Caco-2 (cell line): ENCODE results near the gene TNPO2. TPM values are rescaled to one million over a fixed set of nuclear protein-coding genes. Genes with fewer than 3 reads are reported as not detected.
A peak's percentile ranks its signal among the peaks of the same experiment; 100 is the strongest.

Experiments used
- BruUV-seq: library from RNA; stranded (reverse); fragments of 400-500 nt; replicated peaks from 2 replicates; lab custom pipeline; 2021; lab: Mats Ljungman, UMichigan
- CTCF ChIA-PET: fragments of 300-600 bp; sonication (Branson Sonifier 250); formaldehyde crosslinking; loops from one replicate; lab custom pipeline; 2022; ENCODE audit warnings: antibody characterized with exemption; lab: Charles Lee
- POLR2A ChIA-PET: fragments of 300-600 bp; sonication (Branson Sonifier 250); formaldehyde crosslinking; loops from one replicate; lab custom pipeline; 2022; ENCODE audit warnings: antibody characterized with exemption; lab: Charles Lee
- DNase-seq, 2 experiments: peaks; one replicate each; pipeline versions ENCODE4 v3.0.0 to v3.0.0-alpha.2; 2020 to 2022
- H3K27me3 ChIP-seq: replicated peaks from 2 replicates; pipeline ENCODE4 v1.6.0; 2011; ENCODE audit warnings: low read length; ENCODE audit not compliant: control insufficient read depth, insufficient read depth
- H3K36me3 ChIP-seq: 2 replicates; pipeline ENCODE4 v1.5.1; 2011; ENCODE audit warnings: low read length; ENCODE audit not compliant: control insufficient read depth, insufficient read depth
- H3K4me1 ChIP-seq: fragments of 250-450 bp; sonication (Bioruptor Pico); 2 replicates; pipeline ENCODE4 v1.5.1; 2020; ENCODE audit warnings: mild to moderate bottlenecking
- H3K4me3 ChIP-seq: 2 replicates; pipeline ENCODE4 v1.5.1; 2011; ENCODE audit warnings: low read depth, mild to moderate bottlenecking, control low read depth, low read length
- H3K9me3 ChIP-seq: fragments of 250-450 bp; sonication (Bioruptor Pico); 2 replicates; pipeline ENCODE4 v1.5.1; 2020; ENCODE audit warnings: mild to moderate bottlenecking, moderate library complexity
- H3K27ac Mint-ChIP-seq: one replicate; pipeline ENCODE4 v1.8.0; 2022; ENCODE audit warnings: mixed read lengths; ENCODE audit not compliant: unreplicated experiment
- H3K27me3 Mint-ChIP-seq: one replicate; pipeline ENCODE4 v1.8.0; 2022; ENCODE audit warnings: mixed read lengths; ENCODE audit not compliant: insufficient read depth, unreplicated experiment
- H3K36me3 Mint-ChIP-seq: one replicate; pipeline ENCODE4 v1.8.0; 2022; ENCODE audit warnings: mild to moderate bottlenecking, mixed read lengths; ENCODE audit not compliant: insufficient read depth, unreplicated experiment
- H3K4me1 Mint-ChIP-seq: one replicate; pipeline ENCODE4 v1.8.0; 2022; ENCODE audit warnings: low read depth, mixed read lengths; ENCODE audit not compliant: unreplicated experiment
- H3K4me3 Mint-ChIP-seq: one replicate; pipeline ENCODE4 v1.8.0; 2022; ENCODE audit warnings: mild to moderate bottlenecking, moderate library complexity, mixed read lengths; ENCODE audit not compliant: unreplicated experiment
- H3K9me3 Mint-ChIP-seq: one replicate; pipeline ENCODE4 v1.8.0; 2022; ENCODE audit warnings: mixed read lengths; ENCODE audit not compliant: unreplicated experiment
- CTCF ChIP-seq, 2 experiments: fragments of 200-600 bp in 1 of 2; IDR thresholded peaks; 1 replicate in 1 of 2; 2 replicates in 1 of 2; pipeline versions ENCODE4 v1.5.1 to v1.8.0; 2011 to 2022; ENCODE audit warnings: antibody characterized with exemption in 1 of 2, control low read depth in 1 of 2, inconsistent platforms in 1 of 2, low read depth in 1 of 2, low read length in 1 of 2, mild to moderate bottlenecking in 1 of 2, moderate library complexity in 1 of 2; ENCODE audit not compliant: insufficient read depth in 1 of 2, severe bottlenecking in 1 of 2, unreplicated experiment in 1 of 2
- intact Hi-C: fragments of 100-400 bp; cut with micrococcal nuclease; formaldehyde crosslinking; loops from one replicate; pipeline ENCODE4 v1.10.0; 2022; ENCODE audit not compliant: unreplicated experiment
- total RNA-seq: library from RNA; stranded (reverse); gene quantifications from 2 replicates; pipeline ENCODE4 v1.2.3, GENCODE V29; 2022

Gene TNPO2
- total RNA-seq, 1 experiment from 2014 or later: 87.8 TPM

DNA sequence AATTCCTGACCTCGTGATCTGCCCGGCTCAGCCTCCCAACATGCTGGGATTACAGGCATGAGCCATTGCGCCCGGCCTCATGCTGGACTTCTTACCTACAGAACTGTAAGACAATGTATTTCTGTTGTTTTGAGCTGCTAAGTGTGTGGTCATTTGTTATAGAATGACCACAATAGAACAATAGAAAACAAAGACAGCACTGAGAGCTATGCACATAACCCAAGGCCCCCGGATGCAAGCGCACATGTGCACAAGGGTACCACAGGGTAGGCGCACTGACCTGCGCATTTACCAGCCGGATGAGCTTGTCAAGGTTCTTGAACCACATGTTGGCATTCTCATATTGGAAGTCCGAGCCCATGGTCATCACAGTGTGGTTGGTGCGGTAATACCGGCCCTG is 62.8 kb downstream of the TNPO2 start:
- no peak overlapping the region for H3K27ac Mint-ChIP-seq
- CTCF ChIA-PET: no interaction called here
- Histone ChIP-seq H3K9me3 (no peaks in the 10 kb centered on the region), H3K27me3 (no peaks in the 10 kb centered on the region), H3K4me3 (no peak overlapping the region), H3K4me1 (no peaks in the 10 kb centered on the region), H3K36me3 (no peaks in the 10 kb centered on the region; the same call in none of the 2 replicates)
- H3K9me3 Mint-ChIP-seq: no peaks in the 10 kb centered on the region
- no peak overlapping the region for H3K4me3 Mint-ChIP-seq
- DNase-seq: no peak
- H3K36me3 Mint-ChIP-seq: peaks cover 36% of the 10 kb centered on the region
- POLR2A ChIA-PET: no interaction called here
- BruUV-seq: no TSS peak
- H3K4me1 Mint-ChIP-seq: peaks cover 5% of the 10 kb centered on the region
- TF ChIP-seq CTCF (IDR thresholded peaks at IDR 0.05; ENCODE audit: insufficient read depth in 1 of 2, low read depth in 1 of 2, low read length in 1 of 2, severe bottlenecking in 1 of 2, unreplicated experiment in 1 of 2): no peak
- no peaks in the 10 kb centered on the region for H3K27me3 Mint-ChIP-seq
- intact Hi-C loops: no loop called here

DNA sequence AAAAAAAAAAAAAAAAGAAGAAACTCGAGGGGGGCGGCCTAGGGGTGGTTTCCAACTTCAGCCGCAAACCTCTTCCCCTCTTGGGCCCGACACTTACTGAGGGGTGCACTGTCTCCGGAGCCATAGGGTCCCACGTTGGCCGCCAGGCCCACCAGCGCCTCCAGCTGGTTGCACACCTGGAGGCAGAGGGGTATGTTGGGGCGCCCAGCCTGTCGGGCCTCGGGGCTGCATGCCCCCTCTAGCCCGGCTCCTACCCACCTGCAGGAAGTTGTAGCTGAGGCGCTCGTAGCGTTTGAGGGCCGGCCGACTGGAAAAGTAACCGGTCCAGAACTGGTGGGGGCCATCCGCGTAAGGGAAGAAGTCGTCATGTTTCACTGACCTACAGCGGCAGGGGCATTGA is 65.8 kb downstream of the TNPO2 start:
- H3K4me3 Mint-ChIP-seq: no peak overlapping the region
- intact Hi-C loops: no loop called here
- no peak overlapping the region for H3K4me3 ChIP-seq
- ChIA-PET POLR2A (no interaction called here), CTCF (no interaction called here)
- no peaks in the 10 kb centered on the region for H3K36me3 ChIP-seq
- no TSS peak for BruUV-seq
- no peak overlapping the region for H3K27ac Mint-ChIP-seq
- H3K4me1 Mint-ChIP-seq: no peaks in the 10 kb centered on the region
- H3K9me3 ChIP-seq: no peaks in the 10 kb centered on the region
- peaks cover 32% of the 10 kb centered on the region for H3K36me3 Mint-ChIP-seq
- H3K27me3 ChIP-seq: no peaks in the 10 kb centered on the region
- TF ChIP-seq CTCF (IDR thresholded peaks at IDR 0.05; ENCODE audit: insufficient read depth in 1 of 2, low read depth in 1 of 2, low read length in 1 of 2, severe bottlenecking in 1 of 2, unreplicated experiment in 1 of 2): peak in 1 of 2 experiments; percentile 4
- H3K9me3 Mint-ChIP-seq: no peaks in the 10 kb centered on the region
- no peak for DNase-seq
- no peaks in the 10 kb centered on the region for H3K27me3 Mint-ChIP-seq
- no peaks in the 10 kb centered on the region for H3K4me1 ChIP-seq

DNA sequence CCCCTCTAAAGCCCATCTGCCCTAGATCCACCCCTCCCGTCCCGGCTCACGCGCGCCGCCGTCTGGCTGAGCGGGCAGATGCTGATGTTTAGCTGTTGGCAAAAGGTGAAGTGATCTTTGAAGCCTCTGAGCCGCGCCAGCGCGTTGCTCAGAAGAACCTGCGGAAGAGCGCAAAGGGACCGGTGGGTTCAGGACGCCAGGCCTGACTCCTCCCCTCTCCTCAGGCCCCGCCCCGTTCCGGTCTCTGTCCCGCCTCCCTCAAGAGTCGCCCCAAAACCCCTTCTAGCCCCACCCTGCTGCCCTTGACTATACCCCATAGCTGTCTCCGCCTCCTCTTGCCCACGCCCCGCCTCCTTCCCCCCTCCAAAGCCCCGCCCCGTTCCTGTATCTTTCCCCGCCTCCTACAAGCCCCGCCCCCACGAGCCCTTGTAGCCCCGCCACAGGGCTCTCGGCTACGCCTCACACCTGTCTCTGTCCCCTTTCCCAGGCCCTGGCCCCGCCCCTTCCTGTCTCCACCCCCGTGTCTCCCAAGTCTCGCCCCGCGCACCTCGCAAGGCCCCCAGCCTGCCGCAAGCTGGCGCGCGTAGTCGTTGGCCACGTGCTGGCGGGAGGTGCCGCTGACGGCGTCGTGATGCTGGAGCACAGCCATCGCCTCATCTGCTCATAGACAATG is 66.7 kb downstream of the TNPO2 start:
- intact Hi-C loops: no loop called here
- Mint-ChIP-seq H3K9me3 (no peaks in the 10 kb centered on the region), H3K4me3 (no peak overlapping the region), H3K27ac (no peak overlapping the region), H3K36me3 (peaks cover 32% of the 10 kb centered on the region), H3K4me1 (no peaks in the 10 kb centered on the region), H3K27me3 (no peaks in the 10 kb centered on the region)
- Histone ChIP-seq H3K36me3 (no peaks in the 10 kb centered on the region), H3K4me1 (no peaks in the 10 kb centered on the region), H3K27me3 (no peaks in the 10 kb centered on the region), H3K4me3 (no peak overlapping the region), H3K9me3 (no peaks in the 10 kb centered on the region)
- no peak for TF ChIP-seq CTCF (IDR thresholded peaks at IDR 0.05; ENCODE audit: insufficient read depth in 1 of 2, low read depth in 1 of 2, low read length in 1 of 2, severe bottlenecking in 1 of 2, unreplicated experiment in 1 of 2)
- CTCF ChIA-PET: no interaction called here
- DNase-seq: no peak
- BruUV-seq: no TSS peak
- POLR2A ChIA-PET: no interaction called here
